DMS114 treated with DMSO at 0.1 percent for 48 hours (cell line): ENCODE results near the gene CRIM1.

Source experiments
- DNase-seq: peaks from one replicate; lab custom pipeline; 2025; ENCODE audit not compliant: unreplicated experiment; lab: John Stamatoyannopoulos, UW

Gene CRIM1

GRCh38 chr2:36545871-36546416 is 190.4 kb downstream of the CRIM1 start:
- no peak for DNase-seq

GRCh38 chr2:36547906-36548305 is 192.3 kb downstream of the CRIM1 start:
- no peak for DNase-seq

GRCh38 chr2:36549165-36549574 is 193.6 kb downstream of the CRIM1 start:
- no peak for DNase-seq

GRCh38 chr2:36550006-36550405 is 194.4 kb downstream of the CRIM1 start:
- no peak for DNase-seq

DNA sequence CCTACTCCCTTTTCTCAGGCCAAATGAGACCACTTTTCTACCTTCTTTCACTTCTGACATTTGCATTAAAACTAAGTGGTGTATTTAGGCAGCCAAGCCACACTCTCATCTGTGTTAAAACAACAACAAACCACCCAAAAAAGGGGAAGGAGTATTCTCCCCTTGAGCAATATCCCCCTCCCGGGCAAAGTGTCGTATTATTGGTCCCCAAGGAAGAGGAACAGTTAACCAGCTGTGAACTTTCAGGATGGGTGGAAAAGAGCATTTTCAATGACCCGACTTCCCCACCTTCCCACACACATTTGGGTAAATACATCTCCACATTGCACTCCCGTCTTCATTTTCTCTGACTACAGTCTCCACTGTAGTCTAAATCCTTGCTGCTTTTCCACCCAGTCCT is 198.1 kb downstream of the CRIM1 start:
- no peak for DNase-seq

DNA sequence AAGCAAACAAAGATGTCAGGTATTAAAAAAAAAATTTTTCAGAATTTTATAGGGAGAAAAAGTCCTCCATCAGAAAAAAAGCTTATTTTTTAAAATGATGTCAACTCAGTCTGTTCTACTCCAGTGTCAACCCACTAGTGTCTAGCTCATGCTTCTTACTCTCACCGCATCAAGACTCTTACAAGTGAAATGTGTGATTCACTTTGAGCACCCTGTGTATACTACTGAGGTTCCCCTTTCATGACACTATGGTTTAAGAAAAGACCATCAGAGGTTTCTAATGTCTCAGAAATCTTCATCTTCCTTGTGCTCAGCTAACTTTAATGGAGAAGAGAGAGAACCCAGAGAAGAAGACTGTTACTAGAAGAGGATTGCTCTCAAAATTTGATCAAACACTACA is 199.0 kb downstream of the CRIM1 start:
- no peak for DNase-seq

DNA sequence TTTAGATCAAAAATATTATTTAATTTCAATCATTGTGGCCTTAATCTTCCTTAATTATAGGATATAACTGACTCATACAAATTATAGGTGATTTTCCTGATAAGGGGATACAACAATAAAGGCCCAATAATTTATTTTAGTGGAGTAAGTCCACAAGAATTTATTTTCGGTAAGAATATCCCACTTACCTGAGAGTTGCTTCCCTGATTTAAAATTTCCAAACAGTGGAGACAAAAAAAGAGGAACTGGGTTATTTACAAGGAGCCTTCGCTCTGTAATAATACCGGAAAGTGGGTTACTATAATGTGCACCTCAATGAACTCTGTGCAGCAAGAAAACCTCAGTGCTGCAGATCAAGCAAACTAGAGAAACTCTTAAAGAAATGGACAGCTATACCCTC is 200.2 kb downstream of the CRIM1 start:
- no peak for DNase-seq

DNA sequence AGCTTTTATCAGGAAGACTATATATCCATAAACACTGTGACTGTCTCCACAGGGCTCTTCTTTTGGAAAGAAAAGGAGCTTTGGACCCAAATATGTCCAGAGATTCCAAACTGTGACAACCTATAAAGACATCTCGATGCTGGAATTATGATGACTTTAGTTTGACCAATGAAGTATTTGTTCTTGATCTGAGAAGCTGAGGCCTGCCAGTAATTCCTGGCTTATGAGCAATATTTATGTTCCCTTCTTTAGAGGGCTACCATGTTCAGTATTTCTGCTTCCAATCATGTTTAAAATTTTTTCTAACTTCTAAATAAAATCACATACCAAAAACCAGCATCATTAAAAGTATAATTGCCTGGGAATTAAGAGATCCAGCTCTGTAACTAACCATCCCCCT is 201.3 kb downstream of the CRIM1 start:
- DNase-seq: no peak

DNA sequence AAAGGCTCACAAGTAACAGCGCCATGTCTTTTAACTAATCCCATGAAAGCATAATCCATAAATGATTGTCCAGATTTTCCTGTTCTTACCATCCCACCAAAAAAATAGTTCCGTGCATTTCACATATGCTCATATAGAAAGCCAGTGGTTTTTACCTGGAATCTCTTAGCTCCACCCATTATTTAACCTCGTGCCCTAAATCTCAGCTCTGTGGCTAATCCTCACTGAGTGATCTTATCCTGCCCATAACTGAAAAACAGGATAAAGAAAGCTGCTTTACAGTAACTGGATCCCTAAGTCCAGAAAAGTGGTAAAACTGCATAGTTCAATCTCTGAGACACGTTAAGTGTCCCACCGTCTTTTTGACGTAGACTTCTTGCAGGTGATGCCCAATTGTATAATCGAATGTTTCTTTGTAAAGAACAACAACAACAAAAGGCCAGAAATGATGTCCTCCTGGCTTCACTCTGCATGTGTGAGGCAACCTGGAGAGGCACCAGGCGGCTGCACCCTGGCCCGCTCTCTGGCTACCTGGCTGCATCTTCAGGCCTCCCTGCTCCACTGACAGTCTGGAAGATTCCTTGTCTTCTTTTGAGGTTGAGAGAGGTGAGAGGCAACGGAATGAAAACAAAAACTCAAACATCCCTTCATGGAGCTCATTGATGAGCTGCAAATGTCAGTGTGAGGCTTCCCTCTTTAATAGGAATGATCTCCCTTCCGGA is 203.8 kb downstream of the CRIM1 start:
- no peak for DNase-seq

DNA sequence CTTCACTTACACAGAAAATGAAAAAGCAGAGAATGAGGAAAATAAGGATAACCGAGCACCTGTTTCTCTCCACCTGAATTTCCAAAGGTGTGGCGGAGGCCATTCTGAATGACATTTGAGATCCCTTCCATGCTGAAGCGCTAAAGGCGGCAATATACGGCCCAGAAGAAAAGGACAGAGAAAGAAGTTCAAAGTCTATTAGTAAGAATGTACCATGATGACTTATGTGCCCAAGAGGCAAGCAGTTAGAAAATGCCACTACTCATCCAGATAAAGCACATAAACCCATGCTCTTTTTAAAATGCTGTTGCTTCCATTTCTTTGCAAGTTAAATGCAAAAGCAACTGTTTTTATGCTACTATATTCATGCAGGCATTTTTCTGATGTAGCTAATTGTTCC is 205.1 kb downstream of the CRIM1 start:
- no peak for DNase-seq

DNA sequence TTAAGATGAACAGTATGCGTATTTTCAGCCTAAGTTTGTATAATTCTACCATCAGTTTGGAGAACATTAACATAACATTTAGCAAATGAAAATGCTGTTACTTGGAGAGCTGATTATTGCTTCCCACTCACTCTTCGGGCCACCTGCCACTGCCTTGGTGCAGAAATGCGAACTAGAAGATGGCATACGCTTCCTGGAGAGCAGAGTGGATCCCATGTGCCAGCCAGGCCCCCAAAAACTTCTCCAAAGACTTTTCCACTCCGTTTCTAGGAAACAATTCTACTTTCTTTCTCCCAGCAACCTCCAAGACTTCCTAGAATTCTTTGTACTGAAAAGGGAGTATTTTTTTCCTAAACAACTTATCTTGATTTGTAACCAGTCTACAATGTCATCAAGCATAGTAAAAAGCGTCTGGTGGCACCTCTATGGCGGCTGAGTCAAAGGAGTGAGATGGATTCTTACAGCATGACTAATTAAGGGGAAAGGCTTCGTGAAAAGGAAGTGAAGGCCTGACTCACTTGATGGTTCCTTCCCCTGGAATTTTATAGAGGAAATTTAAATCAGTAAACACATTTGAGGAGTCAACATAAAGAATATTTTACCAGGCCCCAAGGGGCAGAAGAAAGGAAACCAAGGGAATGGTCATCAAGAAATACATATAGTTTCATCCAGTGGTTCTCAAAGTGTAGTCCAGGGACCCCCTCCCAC is 205.8 kb downstream of the CRIM1 start:
- DNase-seq: no peak

DNA sequence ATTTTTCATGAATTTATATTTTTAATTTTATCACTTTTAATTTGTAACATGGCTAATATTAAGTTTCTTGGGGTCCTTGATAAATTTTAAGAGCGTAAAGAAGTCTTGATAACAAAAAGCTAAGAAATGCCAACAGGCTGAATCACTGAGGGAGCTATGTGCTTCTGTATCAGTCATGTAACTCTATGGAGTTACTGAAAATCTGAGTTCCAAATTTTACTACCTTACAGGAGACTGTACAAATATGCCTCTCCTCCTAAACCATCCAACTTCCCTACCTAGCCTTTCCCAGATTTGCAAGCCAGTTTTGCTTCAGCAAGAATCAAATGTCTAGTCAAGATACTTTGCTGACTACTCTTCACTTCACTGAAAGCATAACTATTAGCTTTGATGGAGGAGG is 206.7 kb downstream of the CRIM1 start:
- DNase-seq: no peak

GRCh38 chr2:36562973-36563532 is 207.5 kb downstream of the CRIM1 start:
- no peak for DNase-seq

DNA sequence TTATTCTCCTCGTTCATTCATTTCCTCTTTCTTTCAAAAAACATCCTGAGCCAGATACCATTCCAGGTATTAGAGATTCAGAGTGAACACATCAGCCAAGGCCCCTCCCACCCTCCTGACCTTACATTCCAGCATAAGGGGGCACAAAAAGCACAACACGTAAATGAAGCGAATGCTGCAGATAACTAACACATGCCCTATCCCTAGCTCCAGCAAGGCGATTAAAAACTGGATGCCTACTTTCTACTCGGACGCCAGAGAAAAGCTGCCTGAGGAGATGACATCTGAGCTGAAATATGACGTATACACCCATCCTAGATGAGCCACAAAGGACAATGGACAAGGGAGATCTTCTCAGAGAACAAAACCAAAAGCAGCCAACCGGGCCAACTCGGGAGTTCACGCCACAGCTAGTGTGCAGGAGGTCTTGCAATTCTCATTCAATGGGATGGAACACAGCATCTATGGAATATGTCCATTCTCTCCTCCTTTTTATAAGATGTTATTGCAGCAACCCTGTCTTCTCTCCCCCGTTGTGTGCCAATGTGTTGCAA is 208.9 kb downstream of the CRIM1 start:
- no peak for DNase-seq

GRCh38 chr2:36565712-36566111 is 210.1 kb downstream of the CRIM1 start:
- no peak for DNase-seq

GRCh38 chr2:36566887-36567286 is 211.3 kb downstream of the CRIM1 start:
- DNase-seq: no peak

DNA sequence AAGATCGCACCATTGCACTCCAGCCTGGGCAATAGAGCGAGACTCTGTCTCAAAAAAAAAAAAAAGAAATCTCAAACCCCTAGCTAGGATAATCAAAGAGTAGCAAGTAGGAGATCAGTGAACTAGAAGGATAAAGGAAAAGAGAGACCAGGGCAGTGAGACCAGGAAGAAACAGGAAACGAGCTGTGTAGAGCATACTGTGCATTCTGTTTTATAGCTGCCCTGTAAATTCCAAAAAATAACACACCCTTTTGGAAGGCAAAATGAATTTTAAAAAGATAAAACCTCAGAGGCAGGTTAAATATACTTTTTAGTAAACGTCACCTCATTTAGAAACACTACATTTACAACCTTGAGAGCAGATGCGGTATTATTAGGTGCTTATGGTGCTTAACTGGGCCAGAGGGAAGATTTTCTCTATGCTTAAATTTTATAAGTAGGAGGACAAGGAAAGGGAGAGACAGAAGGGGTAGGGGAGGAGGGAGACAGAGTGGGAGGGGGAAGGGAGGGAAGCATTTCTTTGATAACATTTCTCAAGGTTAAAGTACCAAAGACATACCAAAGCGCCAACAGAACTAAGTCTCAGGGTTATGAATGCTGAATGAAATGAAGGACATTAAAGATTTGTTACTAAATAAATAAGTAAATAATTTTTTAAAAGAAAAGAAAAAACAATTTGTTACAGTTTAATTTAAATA is 212.3 kb downstream of the CRIM1 start:
- no peak for DNase-seq

DNA sequence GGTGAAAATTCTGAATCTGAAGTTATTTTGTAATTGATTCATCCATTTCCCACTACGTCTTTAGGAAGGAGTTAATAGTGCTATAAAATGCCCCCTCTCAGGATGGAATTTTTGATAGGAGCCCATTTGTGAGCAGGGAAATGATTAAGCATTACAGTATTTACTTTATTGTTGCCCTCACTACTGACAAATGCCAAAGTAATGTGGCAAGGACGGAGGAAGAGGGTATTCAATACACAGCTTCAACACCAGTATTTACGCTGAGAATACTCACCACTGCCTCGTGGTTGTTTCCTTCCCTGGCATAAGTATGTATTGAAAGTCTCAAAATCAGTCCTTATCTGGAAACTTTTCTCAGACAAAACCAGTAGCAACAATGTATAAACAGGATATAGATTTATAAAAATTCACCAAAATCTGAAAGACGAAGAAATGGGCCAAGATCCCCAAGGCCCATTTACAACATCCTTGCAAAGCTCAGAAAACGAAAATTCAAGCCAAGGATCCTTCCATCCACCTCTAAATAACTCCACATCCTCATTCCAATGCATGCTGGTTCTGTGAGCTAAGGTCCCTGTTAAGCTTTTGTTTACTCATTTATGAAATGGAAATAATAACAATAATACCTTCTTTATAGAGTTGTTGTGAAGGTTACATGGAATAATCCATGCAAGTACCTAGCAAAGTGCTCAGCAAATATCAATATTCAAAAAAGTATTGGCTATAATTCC is 213.1 kb downstream of the CRIM1 start:
- DNase-seq: no peak

GRCh38 chr2:36569267-36569856 is 213.8 kb downstream of the CRIM1 start:
- no peak for DNase-seq

DNA sequence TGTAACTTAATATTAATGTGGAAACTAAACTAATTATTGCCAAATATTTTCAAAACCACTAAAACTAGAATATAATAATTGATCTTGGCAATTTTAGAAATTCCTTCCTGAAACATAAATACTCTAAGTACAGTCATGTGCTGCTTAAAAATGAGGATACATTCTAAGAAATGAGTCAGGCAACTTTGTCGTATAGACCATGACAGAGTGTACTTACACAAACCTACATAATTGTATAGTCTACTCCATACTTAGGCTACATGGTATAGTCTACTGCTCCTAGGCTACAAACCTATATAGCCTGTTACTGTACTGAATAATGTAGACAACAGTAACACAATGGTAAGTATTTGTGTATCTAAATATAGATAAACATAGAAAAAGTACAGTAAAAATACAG is 214.8 kb downstream of the CRIM1 start:
- DNase-seq: no peak
